Vagina (tissue), 2 donors: ENCODE data around the gene EXOC6B.

Experiments used
- POLR2A ChIP-seq, 2 donors: fragments of 450-650 bp; IDR thresholded peaks; one replicate each; pipeline ENCODE4 v1.6.1; 2017; ENCODE audit warnings: antibody characterized with exemption in 2 of 2, mild to moderate bottlenecking in 2 of 2, moderate library complexity in 2 of 2
- POLR2AphosphoS5 ChIP-seq, 2 donors: sonication (generic); formaldehyde crosslinking; IDR thresholded peaks; one replicate each; pipeline ENCODE4 v1.9.0; 2017; ENCODE audit warnings: antibody characterized with exemption in 2 of 2, mild to moderate bottlenecking in 2 of 2, low read depth in 1 of 2; ENCODE audit not compliant: insufficient read depth in 1 of 2
- TF ChIP-seq, protein P1 (sequence below), 3 experiments: fragments of 450-650 bp in 2 of 3; fragments of 200-600 bp in 1 of 3; sonication (generic) in 1 of 3; IDR thresholded peaks; one replicate each; pipeline ENCODE4 v1.5.1; 2017 to 2019; ENCODE audit warnings: antibody characterized with exemption in 3 of 3, mild to moderate bottlenecking in 2 of 3, moderate library complexity in 2 of 3

DNA sequence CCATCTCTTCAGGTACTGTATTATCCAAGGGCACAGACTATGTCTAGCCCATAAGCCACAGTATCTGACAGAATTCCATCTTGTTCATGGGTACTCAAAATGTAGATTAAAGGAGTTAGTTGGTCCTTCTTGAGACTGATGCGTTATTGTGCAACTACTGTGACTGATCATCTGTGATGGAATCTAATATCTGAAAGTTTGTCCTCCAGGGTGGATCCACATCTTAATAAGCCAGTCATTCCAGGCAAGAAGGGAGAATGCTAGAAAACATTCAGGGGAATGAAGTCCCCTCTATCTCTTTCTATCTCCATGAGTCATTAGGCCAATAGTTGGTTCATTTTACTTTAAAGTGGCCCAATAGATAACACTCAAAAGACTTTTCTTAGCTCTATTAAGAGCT, 252.6 kb downstream of the EXOC6B start:
- TF ChIP-seq, protein P1, sequence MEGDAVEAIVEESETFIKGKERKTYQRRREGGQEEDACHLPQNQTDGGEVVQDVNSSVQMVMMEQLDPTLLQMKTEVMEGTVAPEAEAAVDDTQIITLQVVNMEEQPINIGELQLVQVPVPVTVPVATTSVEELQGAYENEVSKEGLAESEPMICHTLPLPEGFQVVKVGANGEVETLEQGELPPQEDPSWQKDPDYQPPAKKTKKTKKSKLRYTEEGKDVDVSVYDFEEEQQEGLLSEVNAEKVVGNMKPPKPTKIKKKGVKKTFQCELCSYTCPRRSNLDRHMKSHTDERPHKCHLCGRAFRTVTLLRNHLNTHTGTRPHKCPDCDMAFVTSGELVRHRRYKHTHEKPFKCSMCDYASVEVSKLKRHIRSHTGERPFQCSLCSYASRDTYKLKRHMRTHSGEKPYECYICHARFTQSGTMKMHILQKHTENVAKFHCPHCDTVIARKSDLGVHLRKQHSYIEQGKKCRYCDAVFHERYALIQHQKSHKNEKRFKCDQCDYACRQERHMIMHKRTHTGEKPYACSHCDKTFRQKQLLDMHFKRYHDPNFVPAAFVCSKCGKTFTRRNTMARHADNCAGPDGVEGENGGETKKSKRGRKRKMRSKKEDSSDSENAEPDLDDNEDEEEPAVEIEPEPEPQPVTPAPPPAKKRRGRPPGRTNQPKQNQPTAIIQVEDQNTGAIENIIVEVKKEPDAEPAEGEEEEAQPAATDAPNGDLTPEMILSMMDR (IDR thresholded peaks at IDR 0.05), result no peak
- TF ChIP-seq POLR2A (IDR thresholded peaks at IDR 0.05) (no peak), POLR2AphosphoS5 (IDR thresholded peaks at IDR 0.05; ENCODE audit: insufficient read depth in 1 of 2, low read depth in 1 of 2) (no peak)
